WTC11 (cell line): ENCODE measurements around the gene TMED3. TPM values are rescaled to one million over a fixed set of nuclear protein-coding genes. Genes with fewer than 3 reads are reported as not detected.

ENCODE experiments used
- ATAC-seq: fragments of 200-7000 bp; cut with Tn5 transposase; 2 replicates; pipeline ENCODE4 v1.10.0; 2021; ENCODE audit warnings: mild to moderate bottlenecking, moderate library complexity
- CTCF ChIA-PET: fragments of 300-600 bp; sonication (Branson Sonifier 250); formaldehyde crosslinking; loops from one replicate; lab custom pipeline; 2021; ENCODE audit warnings: antibody characterized with exemption; lab: Charles Lee
- POLR2A ChIA-PET: fragments of 350-600 bp; sonication (Branson Sonifier 250); formaldehyde crosslinking; loops from one replicate; lab custom pipeline; 2021; ENCODE audit warnings: antibody characterized with exemption; lab: Charles Lee
- DNase-seq: peaks from one replicate; pipeline ENCODE4 v3.0.0; 2021; ENCODE audit warnings: low spot score
- H3K27ac Mint-ChIP-seq: 2 replicates; pipeline ENCODE4 v1.8.0; 2021; ENCODE audit warnings: mixed read lengths
- H3K27me3 Mint-ChIP-seq: 2 replicates; pipeline ENCODE4 v1.8.0; 2021; ENCODE audit warnings: low read depth, mild to moderate bottlenecking, moderate library complexity, mixed read lengths
- H3K36me3 Mint-ChIP-seq: 2 replicates; pipeline ENCODE4 v1.8.0; 2021; ENCODE audit warnings: mixed read lengths
- H3K4me1 Mint-ChIP-seq: 2 replicates; pipeline ENCODE4 v1.8.0; 2022; ENCODE audit warnings: mixed read lengths
- H3K4me3 Mint-ChIP-seq: 2 replicates; pipeline ENCODE4 v1.8.0; 2021; ENCODE audit warnings: mild to moderate bottlenecking, moderate library complexity, mixed read lengths
- H3K9me3 Mint-ChIP-seq: 2 replicates; pipeline ENCODE4 v1.8.0; 2021; ENCODE audit warnings: mixed read lengths
- ATF1 ChIP-seq: sonication (generic); formaldehyde crosslinking; IDR thresholded peaks from 2 replicates; pipeline ENCODE4 v1.8.1; 2023; ENCODE audit warnings: mild to moderate bottlenecking, moderate library complexity, missing genetic modification reagents
- CREB1 ChIP-seq: sonication (generic); formaldehyde crosslinking; IDR thresholded peaks from 2 replicates; pipeline ENCODE4 v1.8.0; 2023; ENCODE audit warnings: mild to moderate bottlenecking, missing genetic modification reagents
- ELF4 ChIP-seq: sonication (generic); formaldehyde crosslinking; IDR thresholded peaks from 2 replicates; pipeline ENCODE4 v1.8.1; 2022; ENCODE audit warnings: low read depth, mild to moderate bottlenecking, moderate library complexity, missing genetic modification reagents
- FOXP1 ChIP-seq: sonication (generic); formaldehyde crosslinking; IDR thresholded peaks from 2 replicates; pipeline ENCODE4 v1.8.0; 2022; ENCODE audit warnings: missing genetic modification reagents, mild to moderate bottlenecking, moderate library complexity, borderline replicate concordance
- GTF2I ChIP-seq: fragments of 250-450 bp; sonication (Bioruptor Pico); conservative IDR thresholded peaks from 2 replicates; pipeline ENCODE4 v1.4.0; 2021; ENCODE audit warnings: mild to moderate bottlenecking
- HMGA2 ChIP-seq: fragments of 250-450 bp; sonication (Bioruptor Pico); IDR thresholded peaks from 2 replicates; pipeline ENCODE4 v1.4.0; 2021; ENCODE audit warnings: mild to moderate bottlenecking, moderate library complexity
- IRF2 ChIP-seq: sonication (generic); formaldehyde crosslinking; IDR thresholded peaks from 2 replicates; pipeline ENCODE4 v1.8.0; 2022; ENCODE audit warnings: low read depth, missing genetic modification reagents, borderline replicate concordance
- JAZF1 ChIP-seq: fragments of 250-450 bp; sonication (Bioruptor Pico); IDR thresholded peaks from 2 replicates; pipeline ENCODE4 v1.9.0; 2021; ENCODE audit warnings: moderate library complexity, mild to moderate bottlenecking, inconsistent platforms
- MXD4 ChIP-seq: fragments of 250-450 bp; sonication (Bioruptor Pico); IDR thresholded peaks from 2 replicates; pipeline ENCODE4 v1.8.0; 2021; ENCODE audit warnings: mild to moderate bottlenecking, moderate library complexity, borderline replicate concordance
- NFATC4 ChIP-seq: fragments of 250-450 bp; sonication (Bioruptor Pico); IDR thresholded peaks from 2 replicates; pipeline ENCODE4 v1.9.0; 2021; ENCODE audit warnings: mild to moderate bottlenecking
- NFYB ChIP-seq: sonication (generic); formaldehyde crosslinking; conservative IDR thresholded peaks from 2 replicates; pipeline ENCODE4 v1.8.0; 2022; ENCODE audit warnings: low read depth, missing genetic modification reagents
- NR3C1 ChIP-seq: sonication (generic); formaldehyde crosslinking; conservative IDR thresholded peaks from 2 replicates; pipeline ENCODE4 v1.8.1; 2023; ENCODE audit warnings: low read depth, mild to moderate bottlenecking, missing genetic modification reagents
- OVOL2 ChIP-seq: fragments of 250-450 bp; sonication (Bioruptor Pico); IDR thresholded peaks from 2 replicates; pipeline ENCODE4 v1.9.0; 2021; ENCODE audit warnings: mild to moderate bottlenecking, borderline replicate concordance
- SP1 ChIP-seq: sonication (generic); formaldehyde crosslinking; conservative IDR thresholded peaks from 2 replicates; pipeline ENCODE4 v1.8.1; 2022; ENCODE audit warnings: missing genetic modification reagents
- TEAD4 ChIP-seq: sonication (generic); formaldehyde crosslinking; IDR thresholded peaks from 2 replicates; pipeline ENCODE4 v1.8.0; 2022; ENCODE audit warnings: mild to moderate bottlenecking, missing genetic modification reagents
- TP53 ChIP-seq: sonication (generic); formaldehyde crosslinking; IDR thresholded peaks from 2 replicates; pipeline ENCODE4 v1.8.1; 2023; ENCODE audit warnings: mild to moderate bottlenecking, missing genetic modification reagents
- ZNF138 ChIP-seq: sonication (generic); formaldehyde crosslinking; conservative IDR thresholded peaks from 2 replicates; pipeline ENCODE4 v1.8.1; 2022; ENCODE audit warnings: mild to moderate bottlenecking, moderate library complexity, missing genetic modification reagents
- ZNF219 ChIP-seq: sonication (generic); formaldehyde crosslinking; IDR thresholded peaks from 2 replicates; pipeline ENCODE4 v1.8.0; 2023; ENCODE audit warnings: missing genetic modification reagents, mild to moderate bottlenecking, borderline replicate concordance
- ZNF317 ChIP-seq: sonication (generic); formaldehyde crosslinking; IDR thresholded peaks from 2 replicates; pipeline ENCODE4 v1.8.1; 2023; ENCODE audit warnings: low read depth, mild to moderate bottlenecking, moderate library complexity, missing genetic modification reagents, borderline replicate concordance
- ZNF416 ChIP-seq: fragments of 250-450 bp; sonication (Bioruptor Pico); IDR thresholded peaks from 2 replicates; pipeline ENCODE4 v1.9.0; 2021; ENCODE audit warnings: mild to moderate bottlenecking, inconsistent platforms
- ZNF671 ChIP-seq: fragments of 250-450 bp; sonication (Bioruptor Pico); IDR thresholded peaks from 2 replicates; pipeline ENCODE4 v1.8.0; 2021; ENCODE audit warnings: mild to moderate bottlenecking
- total RNA-seq: library from RNA; stranded (reverse); gene quantifications from 3 replicates; pipeline ENCODE4 v1.2.3, GENCODE V29; 2021
- TF ChIP-seq, protein P1 (sequence below): fragments of 250-450 bp; sonication (Bioruptor Pico); IDR thresholded peaks from 2 replicates; pipeline ENCODE4 v1.9.0; 2021; ENCODE audit warnings: mild to moderate bottlenecking
- TF ChIP-seq, protein P2 (sequence below): sonication (generic); formaldehyde crosslinking; conservative IDR thresholded peaks from 2 replicates; pipeline ENCODE4 v1.8.1; 2022; ENCODE audit warnings: mild to moderate bottlenecking, missing genetic modification reagents
- TF ChIP-seq, protein P3 (sequence below): sonication (generic); formaldehyde crosslinking; IDR thresholded peaks from 2 replicates; pipeline ENCODE4 v1.8.1; 2022; ENCODE audit warnings: missing genetic modification reagents, borderline replicate concordance
- TF ChIP-seq, protein P4 (sequence below): fragments of 250-450 bp; sonication (Bioruptor Pico); IDR thresholded peaks from 2 replicates; pipeline ENCODE4 v2.1.2; 2022; ENCODE audit warnings: mild to moderate bottlenecking, moderate library complexity
- TF ChIP-seq, protein P5 (sequence below): fragments of 250-450 bp; sonication (Bioruptor Pico); IDR thresholded peaks from 2 replicates; pipeline ENCODE4 v1.9.0; 2021; ENCODE audit warnings: mild to moderate bottlenecking
- TF ChIP-seq, protein P6 (sequence below): sonication (generic); formaldehyde crosslinking; IDR thresholded peaks from 2 replicates; pipeline ENCODE4 v1.8.0; 2022; ENCODE audit warnings: mild to moderate bottlenecking, missing genetic modification reagents

The TMED3 gene
- total RNA-seq, 1 experiment from 2014 or later, result 51.2 TPM

DNA sequence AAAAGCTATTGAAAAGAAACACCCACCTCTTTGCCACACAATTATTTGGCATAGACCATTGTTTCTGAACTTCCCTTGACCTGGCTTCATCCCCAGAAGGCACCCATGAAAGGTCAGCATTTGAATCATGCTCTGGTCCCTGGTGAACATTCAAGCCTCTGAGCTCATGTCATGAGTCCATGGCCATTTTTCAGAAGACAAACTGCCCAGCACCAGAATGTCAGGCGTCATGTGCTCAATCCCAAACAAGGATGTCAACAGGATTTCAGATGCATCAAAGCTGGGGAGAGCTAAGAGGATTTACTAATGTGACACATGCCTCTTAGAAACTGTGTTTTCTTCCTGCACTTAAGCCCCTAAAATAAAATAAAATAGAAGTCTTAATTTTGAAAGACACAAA, 41.3 kb downstream of the TMED3 start (continued):
- TF ChIP-seq, protein P1, sequence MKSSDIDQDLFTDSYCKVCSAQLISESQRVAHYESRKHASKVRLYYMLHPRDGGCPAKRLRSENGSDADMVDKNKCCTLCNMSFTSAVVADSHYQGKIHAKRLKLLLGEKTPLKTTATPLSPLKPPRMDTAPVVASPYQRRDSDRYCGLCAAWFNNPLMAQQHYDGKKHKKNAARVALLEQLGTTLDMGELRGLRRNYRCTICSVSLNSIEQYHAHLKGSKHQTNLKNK (CRISPR knock-in tag), result no peak
- TF ChIP-seq, protein P2, sequence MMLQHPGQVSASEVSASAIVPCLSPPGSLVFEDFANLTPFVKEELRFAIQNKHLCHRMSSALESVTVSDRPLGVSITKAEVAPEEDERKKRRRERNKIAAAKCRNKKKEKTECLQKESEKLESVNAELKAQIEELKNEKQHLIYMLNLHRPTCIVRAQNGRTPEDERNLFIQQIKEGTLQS, result no peak
- TF ChIP-seq GTF2I (CRISPR knock-in tag), result no peak
- no peak for TF ChIP-seq NFYB
- TF ChIP-seq, all 79 proteins: peak for 0

DNA sequence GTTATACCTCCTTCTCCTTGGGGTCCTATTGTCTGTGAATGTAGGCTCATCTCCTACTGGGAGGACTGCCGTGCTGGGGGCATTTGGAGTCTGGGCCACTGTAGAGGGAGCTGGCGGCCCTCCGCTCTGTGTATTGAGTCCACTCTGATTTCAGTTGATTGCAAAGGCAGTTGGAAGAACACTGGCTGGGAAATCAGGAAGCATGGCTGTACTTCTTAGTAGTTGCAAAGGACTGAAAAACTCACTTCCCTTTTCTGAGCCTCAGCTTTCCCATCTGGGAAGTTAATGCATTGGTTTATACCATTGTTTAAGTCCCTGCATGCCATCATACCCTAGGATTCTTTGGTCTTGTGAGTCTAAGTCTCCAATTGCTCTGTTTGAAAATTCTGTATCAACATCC, 46.7 kb downstream of the TMED3 start:
- TF ChIP-seq FOXP1 (CRISPR knock-in tag) (no peak), NR3C1 (CRISPR knock-in tag) (no peak), ZNF317 (CRISPR knock-in tag) (no peak), NFATC4 (CRISPR knock-in tag) (no peak), SP1 (CRISPR knock-in tag) (no peak), JAZF1 (no peak), ZNF416 (CRISPR knock-in tag) (no peak), ATF1 (CRISPR knock-in tag) (no peak), ZNF219 (CRISPR knock-in tag) (no peak), HMGA2 (no peak), OVOL2 (no peak), ZNF671 (CRISPR knock-in tag) (no peak), CREB1 (CRISPR knock-in tag) (no peak), TEAD4 (no peak)
- TF ChIP-seq, protein P3, sequence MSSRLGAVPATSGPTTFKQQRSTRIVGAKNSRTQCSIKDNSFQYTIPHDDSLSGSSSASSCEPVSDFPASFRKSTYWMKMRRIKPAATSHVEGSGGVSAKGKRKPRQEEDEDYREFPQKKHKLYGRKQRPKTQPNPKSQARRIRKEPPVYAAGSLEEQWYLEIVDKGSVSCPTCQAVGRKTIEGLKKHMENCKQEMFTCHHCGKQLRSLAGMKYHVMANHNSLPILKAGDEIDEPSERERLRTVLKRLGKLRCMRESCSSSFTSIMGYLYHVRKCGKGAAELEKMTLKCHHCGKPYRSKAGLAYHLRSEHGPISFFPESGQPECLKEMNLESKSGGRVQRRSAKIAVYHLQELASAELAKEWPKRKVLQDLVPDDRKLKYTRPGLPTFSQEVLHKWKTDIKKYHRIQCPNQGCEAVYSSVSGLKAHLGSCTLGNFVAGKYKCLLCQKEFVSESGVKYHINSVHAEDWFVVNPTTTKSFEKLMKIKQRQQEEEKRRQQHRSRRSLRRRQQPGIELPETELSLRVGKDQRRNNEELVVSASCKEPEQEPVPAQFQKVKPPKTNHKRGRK (CRISPR knock-in tag), result no peak
- TF ChIP-seq, protein P4, sequence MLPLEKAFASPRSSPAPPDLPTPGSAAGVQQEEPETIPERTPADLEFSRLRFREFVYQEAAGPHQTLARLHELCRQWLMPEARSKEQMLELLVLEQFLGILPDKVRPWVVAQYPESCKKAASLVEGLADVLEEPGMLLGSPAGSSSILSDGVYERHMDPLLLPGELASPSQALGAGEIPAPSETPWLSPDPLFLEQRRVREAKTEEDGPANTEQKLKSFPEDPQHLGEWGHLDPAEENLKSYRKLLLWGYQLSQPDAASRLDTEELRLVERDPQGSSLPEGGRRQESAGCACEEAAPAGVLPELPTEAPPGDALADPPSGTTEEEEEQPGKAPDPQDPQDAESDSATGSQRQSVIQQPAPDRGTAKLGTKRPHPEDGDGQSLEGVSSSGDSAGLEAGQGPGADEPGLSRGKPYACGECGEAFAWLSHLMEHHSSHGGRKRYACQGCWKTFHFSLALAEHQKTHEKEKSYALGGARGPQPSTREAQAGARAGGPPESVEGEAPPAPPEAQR, result no peak
- TF ChIP-seq, protein P2, result no peak
- ATAC-seq, result no peak; the same call in 1 of the 2 replicates
- Mint-ChIP-seq H3K27me3 (no peaks in the 10 kb centered on the region), H3K27ac (no peak overlapping the region), H3K4me3 (no peak overlapping the region), H3K36me3 (peaks cover under 1% of the 10 kb centered on the region), H3K4me1 (no peaks in the 10 kb centered on the region), H3K9me3 (peaks cover 1% of the 10 kb centered on the region)
- ChIA-PET POLR2A (no interaction called here), CTCF (interaction anchor here (0.7 kb wide), 1 partner anchor 17 kb away, joined by 3 read pairs; no protein-coding TSS in a partner anchor)
- no peak for DNase-seq

DNA sequence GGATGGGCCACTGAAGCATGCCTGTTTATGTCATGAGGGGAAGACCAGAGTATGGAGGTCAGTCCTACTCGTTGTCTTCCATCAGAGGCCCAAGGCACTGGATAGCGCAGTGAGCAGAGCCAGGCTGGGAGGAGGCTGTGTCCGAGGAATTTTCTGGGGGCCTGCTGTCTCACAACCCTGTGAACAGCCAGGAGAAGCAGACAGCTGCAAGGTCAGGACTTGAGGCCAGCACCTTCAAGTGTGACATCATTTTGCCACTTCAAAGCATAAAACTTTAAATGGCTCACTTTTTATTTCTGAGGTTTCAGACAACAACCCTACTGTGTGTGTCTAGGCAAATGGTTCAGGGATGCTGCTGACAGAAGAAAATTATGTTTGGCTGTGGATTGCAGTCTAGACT, 47.2 kb downstream of the TMED3 start:
- Mint-ChIP-seq H3K9me3 (peaks cover 5% of the 10 kb centered on the region), H3K36me3 (peaks cover 5% of the 10 kb centered on the region), H3K4me1 (no peaks in the 10 kb centered on the region), H3K27me3 (no peaks in the 10 kb centered on the region), H3K4me3 (no peak overlapping the region), H3K27ac (no peak overlapping the region)
- no peak for DNase-seq
- no peak for ATAC-seq
- POLR2A ChIA-PET, result no interaction called here
- CTCF ChIA-PET, result interaction anchor here (1.6 to 2.3 kb wide), 2 partner anchors 23 to 238 kb away, joined by 4 to 10 read pairs; no protein-coding TSS in a partner anchor
- TF ChIP-seq, protein P5, sequence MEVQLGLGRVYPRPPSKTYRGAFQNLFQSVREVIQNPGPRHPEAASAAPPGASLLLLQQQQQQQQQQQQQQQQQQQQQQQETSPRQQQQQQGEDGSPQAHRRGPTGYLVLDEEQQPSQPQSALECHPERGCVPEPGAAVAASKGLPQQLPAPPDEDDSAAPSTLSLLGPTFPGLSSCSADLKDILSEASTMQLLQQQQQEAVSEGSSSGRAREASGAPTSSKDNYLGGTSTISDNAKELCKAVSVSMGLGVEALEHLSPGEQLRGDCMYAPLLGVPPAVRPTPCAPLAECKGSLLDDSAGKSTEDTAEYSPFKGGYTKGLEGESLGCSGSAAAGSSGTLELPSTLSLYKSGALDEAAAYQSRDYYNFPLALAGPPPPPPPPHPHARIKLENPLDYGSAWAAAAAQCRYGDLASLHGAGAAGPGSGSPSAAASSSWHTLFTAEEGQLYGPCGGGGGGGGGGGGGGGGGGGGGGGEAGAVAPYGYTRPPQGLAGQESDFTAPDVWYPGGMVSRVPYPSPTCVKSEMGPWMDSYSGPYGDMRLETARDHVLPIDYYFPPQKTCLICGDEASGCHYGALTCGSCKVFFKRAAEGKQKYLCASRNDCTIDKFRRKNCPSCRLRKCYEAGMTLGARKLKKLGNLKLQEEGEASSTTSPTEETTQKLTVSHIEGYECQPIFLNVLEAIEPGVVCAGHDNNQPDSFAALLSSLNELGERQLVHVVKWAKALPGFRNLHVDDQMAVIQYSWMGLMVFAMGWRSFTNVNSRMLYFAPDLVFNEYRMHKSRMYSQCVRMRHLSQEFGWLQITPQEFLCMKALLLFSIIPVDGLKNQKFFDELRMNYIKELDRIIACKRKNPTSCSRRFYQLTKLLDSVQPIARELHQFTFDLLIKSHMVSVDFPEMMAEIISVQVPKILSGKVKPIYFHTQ (CRISPR knock-in tag), result no peak
- no peak for TF ChIP-seq ZNF138 (CRISPR knock-in tag)
- TF ChIP-seq ELF4 (CRISPR knock-in tag), result no peak
- TF ChIP-seq IRF2 (CRISPR knock-in tag), result no peak
- TF ChIP-seq CREB1 (CRISPR knock-in tag), result no peak
- no peak for TF ChIP-seq ATF1 (CRISPR knock-in tag)
- no peak for TF ChIP-seq TEAD4
- TF ChIP-seq HMGA2, result no peak
- TF ChIP-seq, protein P6, sequence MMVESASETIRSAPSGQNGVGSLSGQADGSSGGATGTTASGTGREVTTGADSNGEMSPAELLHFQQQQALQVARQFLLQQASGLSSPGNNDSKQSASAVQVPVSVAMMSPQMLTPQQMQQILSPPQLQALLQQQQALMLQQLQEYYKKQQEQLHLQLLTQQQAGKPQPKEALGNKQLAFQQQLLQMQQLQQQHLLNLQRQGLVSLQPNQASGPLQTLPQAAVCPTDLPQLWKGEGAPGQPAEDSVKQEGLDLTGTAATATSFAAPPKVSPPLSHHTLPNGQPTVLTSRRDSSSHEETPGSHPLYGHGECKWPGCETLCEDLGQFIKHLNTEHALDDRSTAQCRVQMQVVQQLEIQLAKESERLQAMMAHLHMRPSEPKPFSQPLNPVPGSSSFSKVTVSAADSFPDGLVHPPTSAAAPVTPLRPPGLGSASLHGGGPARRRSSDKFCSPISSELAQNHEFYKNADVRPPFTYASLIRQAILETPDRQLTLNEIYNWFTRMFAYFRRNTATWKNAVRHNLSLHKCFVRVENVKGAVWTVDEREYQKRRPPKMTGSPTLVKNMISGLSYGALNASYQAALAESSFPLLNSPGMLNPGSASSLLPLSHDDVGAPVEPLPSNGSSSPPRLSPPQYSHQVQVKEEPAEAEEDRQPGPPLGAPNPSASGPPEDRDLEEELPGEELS (CRISPR knock-in tag), result no peak
- no peak for TF ChIP-seq MXD4 (CRISPR knock-in tag)
- no peak for TF ChIP-seq NR3C1 (CRISPR knock-in tag)
- no peak for TF ChIP-seq TP53 (CRISPR knock-in tag)
